ENCODE measurements around the gene BICRA.
"Not testable (repeated sequence)": the region's sequence is repeated elsewhere in the genome, so short reads cannot be mapped to it uniquely, and the experiment has no call there.

The BICRA gene

DNA sequence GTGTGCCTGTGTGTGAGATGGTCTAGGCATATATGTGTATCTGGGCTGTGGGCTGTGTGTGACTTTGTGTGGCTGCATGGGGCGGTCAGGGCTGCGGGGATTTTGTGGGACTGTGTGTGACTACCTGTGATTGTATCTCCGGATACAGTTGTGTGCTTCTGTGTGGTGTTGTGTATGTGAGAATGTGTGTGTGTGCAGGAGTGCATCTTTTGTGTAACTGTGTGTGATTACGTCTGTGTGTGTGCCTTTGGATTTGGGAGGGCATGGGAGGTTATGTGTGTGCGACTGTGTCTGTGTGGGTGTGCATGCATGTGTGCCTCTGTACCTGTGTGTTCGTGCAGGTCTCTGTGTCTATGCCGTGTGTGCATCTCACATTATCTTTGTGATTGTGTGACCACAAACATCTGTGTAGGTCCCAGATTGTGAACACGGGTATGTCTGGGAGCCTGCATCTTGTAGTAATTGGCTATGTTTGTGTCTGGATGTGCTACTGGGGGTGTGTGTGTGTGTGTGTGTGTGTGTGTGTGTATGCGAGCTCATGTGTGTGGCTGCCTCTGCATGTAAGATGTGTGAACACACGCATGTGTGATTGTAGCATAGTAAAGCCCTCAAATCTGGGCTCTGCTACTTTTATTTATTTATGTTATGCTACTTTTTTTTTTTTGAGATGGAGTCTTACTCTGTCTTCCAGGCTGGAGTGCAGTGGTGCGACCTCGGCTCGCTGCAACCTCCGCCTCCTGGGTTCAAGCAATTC is 111.9 kb downstream of the BICRA start:
- TF ChIP-seq CTCF (IDR thresholded peaks at IDR 0.05; ENCODE audit: control insufficient read depth, extremely low read depth, insufficient read depth) = no peak
- no peak for DNase-seq (ENCODE audit: low read depth)
- no peak overlapping the region for H3K4me3 ChIP-seq (ENCODE audit: low read depth, low read length)

DNA sequence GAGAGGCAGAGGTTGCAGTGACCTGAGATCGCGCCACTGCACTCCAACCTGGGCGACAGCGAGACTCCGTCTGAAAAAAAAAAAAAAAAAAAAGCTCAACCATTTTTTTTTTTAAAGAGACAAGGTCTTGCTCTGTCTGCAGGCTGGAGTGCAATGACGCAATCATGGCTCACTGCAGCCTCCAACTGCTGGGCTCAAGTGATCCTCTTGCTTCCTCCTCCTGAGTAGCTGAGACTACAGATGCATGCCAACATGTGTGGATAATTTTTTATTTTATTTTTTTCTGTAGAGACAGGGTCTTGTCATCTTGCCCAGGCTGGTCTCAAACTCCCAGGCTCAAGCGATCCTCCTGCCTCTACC is 114.6 kb downstream of the BICRA start:
- no peak for TF ChIP-seq CTCF (IDR thresholded peaks at IDR 0.05; ENCODE audit: control insufficient read depth, extremely low read depth, insufficient read depth)
- no peak for DNase-seq (ENCODE audit: low read depth)
- H3K4me3 ChIP-seq (ENCODE audit: low read depth, low read length) = no peak overlapping the region

DNA sequence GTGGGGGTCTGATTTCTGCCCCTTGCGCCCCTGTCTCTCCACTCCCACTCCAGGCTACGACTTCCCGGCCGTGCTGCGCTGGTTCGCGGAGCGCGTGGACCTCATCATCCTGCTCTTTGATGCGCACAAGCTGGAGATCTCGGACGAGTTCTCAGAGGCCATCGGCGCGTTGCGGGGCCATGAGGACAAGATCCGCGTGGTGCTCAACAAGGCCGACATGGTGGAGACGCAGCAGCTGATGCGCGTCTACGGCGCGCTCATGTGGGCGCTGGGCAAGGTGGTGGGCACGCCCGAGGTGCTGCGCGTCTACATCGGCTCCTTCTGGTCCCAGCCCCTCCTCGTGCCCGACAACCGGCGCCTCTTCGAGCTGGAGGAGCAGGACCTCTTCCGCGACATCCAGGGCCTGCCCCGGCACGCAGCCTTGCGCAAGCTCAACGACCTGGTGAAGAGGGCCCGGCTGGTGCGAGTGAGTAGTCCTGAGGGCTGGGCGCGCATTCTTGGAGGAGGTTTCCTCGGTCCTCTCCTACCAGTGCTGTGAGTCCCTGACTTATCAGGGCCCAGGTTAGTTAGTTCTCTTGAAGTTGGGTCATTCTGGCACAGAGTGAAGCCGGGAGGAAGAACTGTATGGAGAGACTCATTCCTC is 116.9 kb downstream of the BICRA start:
- DNase-seq (ENCODE audit: low read depth) = no peak
- no peak for TF ChIP-seq CTCF (IDR thresholded peaks at IDR 0.05; ENCODE audit: control insufficient read depth, extremely low read depth, insufficient read depth)
- H3K4me3 ChIP-seq (ENCODE audit: low read depth, low read length) = no peak overlapping the region

GRCh38 chr19:47726467-47726866 is 117.5 kb downstream of the BICRA start:
- no peak for TF ChIP-seq CTCF (IDR thresholded peaks at IDR 0.05; ENCODE audit: control insufficient read depth, extremely low read depth, insufficient read depth)
- DNase-seq (ENCODE audit: low read depth) = no peak
- no peak overlapping the region for H3K4me3 ChIP-seq (ENCODE audit: low read depth, low read length)

DNA sequence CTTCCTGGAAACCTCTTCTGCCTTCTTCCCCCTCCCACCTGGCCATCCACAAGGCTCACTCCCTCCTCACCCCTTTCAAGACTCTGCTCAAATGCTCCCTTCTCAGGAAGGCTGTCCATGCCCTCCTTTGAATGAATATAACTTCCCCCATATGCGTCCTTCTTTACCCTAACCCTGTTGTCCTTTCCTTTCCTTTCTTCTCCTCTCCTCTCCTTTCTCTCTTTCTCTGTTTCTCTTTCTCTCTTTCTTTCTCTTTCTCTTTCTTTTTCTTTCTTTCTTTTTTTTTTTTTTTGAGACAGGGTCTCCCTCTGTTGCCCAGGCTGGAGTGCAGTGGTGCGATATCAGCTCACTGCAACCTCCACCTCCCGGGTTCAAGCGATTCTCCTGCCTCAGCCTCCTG is 119.4 kb downstream of the BICRA start:
- DNase-seq (ENCODE audit: low read depth); H3K4me3 ChIP-seq (ENCODE audit: low read depth, low read length): not testable (repeated sequence)

GRCh38 chr19:47729468-47729798 is 120.5 kb downstream of the BICRA start:
- H3K4me3 ChIP-seq (ENCODE audit: low read depth, low read length) = no peak overlapping the region
- no peak for DNase-seq (ENCODE audit: low read depth)
- no peak for TF ChIP-seq CTCF (IDR thresholded peaks at IDR 0.05; ENCODE audit: control insufficient read depth, extremely low read depth, insufficient read depth)

DNA sequence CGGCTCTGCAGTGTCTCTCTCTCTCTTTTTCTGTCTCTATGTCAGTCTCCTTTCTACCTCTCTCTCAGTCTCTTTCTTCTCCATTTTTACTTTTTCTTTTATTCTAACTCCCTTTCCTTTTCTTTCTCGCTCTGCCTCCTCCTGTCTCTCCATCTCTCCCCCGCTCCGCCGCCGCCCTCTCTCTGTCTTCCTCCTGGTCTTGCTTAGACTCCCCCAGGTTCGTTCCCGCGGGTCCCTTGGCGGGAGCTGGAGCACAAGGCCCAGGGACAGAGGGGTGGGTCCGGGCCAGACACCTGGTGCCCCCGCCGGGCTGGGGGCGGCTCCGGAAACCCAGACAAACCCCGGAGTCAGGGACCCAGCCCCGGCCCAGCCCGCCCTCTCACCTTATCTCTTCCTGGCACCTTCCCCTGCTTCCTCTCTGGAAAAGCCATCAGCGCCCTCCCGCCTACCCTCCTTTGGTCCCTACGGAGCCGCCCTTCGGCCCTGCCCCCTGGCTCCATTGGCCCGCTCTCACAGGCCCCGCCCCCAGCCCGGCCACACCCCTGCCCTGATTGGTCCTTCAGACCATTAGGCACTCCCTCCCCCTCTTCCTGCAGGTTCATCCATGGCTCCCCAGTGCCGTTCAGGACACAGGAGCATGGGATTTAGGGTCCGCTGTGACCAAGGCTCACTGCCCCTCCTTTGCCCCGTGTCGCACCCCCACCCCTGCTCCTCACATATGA is 121.0 kb downstream of the BICRA start:
- no peak for DNase-seq (ENCODE audit: low read depth)
- no peak overlapping the region for H3K4me3 ChIP-seq (ENCODE audit: low read depth, low read length)
- TF ChIP-seq CTCF (IDR thresholded peaks at IDR 0.05; ENCODE audit: control insufficient read depth, extremely low read depth, insufficient read depth) = no peak

All from LNCaP clone FGC (cell line).